Measurements from ENCODE around the gene RCC1.

GRCh38 chr1:28566931-28567330 lies 61.1 kb downstream of the RCC1 start:
- no peak for TF ChIP-seq GATA2 (IDR thresholded peaks at IDR 0.05; ENCODE audit: low read depth, low read length)
- no peak for TF ChIP-seq GATA3 (IDR thresholded peaks at IDR 0.05; ENCODE audit: low read depth, low read length)
